ENCODE data around the gene ANKS6.

ANKS6 gene

GRCh38 chr9:98789483-98790133, 6.7 kb downstream of the ANKS6 start:
- Histone ChIP-seq H3K9me3 (ENCODE audit: control insufficient read depth, insufficient read depth, low read length) (no peaks in the 10 kb centered on the region), H3F3A (ENCODE audit: control insufficient read depth, insufficient read depth) (no peaks in the 10 kb centered on the region), H3K27ac (ENCODE audit: low read depth, low read length) (no peak overlapping the region), H3K27me3 (ENCODE audit: control insufficient read depth, low read length) (no peaks in the 10 kb centered on the region), H3K9me2 (replicated peaks; ENCODE audit: control insufficient read depth, low read length) (no peaks in the 10 kb centered on the region), H3K36me3 (ENCODE audit: control insufficient read depth, low read length) (no peaks in the 10 kb centered on the region), H3K4me3 (ENCODE audit: low read length) (no peak overlapping the region), H4K20me1 (ENCODE audit: control insufficient read depth, insufficient read depth, low read depth, low read length) (no peaks in the 10 kb centered on the region), H3K4me1 (ENCODE audit: control insufficient read depth, low read length) (no peaks in the 10 kb centered on the region), H3K79me2 (ENCODE audit: control insufficient read depth, low read length) (no peaks in the 10 kb centered on the region), H3K4me2 (ENCODE audit: low read length) (no peak overlapping the region)
- TF ChIP-seq EZH2phosphoT487 (IDR thresholded peaks at IDR 0.05; ENCODE audit: borderline replicate concordance, low read length) = no peak
- TF ChIP-seq, protein P1, sequence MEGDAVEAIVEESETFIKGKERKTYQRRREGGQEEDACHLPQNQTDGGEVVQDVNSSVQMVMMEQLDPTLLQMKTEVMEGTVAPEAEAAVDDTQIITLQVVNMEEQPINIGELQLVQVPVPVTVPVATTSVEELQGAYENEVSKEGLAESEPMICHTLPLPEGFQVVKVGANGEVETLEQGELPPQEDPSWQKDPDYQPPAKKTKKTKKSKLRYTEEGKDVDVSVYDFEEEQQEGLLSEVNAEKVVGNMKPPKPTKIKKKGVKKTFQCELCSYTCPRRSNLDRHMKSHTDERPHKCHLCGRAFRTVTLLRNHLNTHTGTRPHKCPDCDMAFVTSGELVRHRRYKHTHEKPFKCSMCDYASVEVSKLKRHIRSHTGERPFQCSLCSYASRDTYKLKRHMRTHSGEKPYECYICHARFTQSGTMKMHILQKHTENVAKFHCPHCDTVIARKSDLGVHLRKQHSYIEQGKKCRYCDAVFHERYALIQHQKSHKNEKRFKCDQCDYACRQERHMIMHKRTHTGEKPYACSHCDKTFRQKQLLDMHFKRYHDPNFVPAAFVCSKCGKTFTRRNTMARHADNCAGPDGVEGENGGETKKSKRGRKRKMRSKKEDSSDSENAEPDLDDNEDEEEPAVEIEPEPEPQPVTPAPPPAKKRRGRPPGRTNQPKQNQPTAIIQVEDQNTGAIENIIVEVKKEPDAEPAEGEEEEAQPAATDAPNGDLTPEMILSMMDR (IDR thresholded peaks at IDR 0.05; ENCODE audit: low read depth, low read length, poor library complexity, severe bottlenecking) = no peak

GRCh38 chr9:98787766-98788335, 8.5 kb downstream of the ANKS6 start:
- H3F3A ChIP-seq (ENCODE audit: control insufficient read depth, insufficient read depth) = no peaks in the 10 kb centered on the region
- H3K4me2 ChIP-seq (ENCODE audit: low read length) = no peak overlapping the region
- H3K36me3 ChIP-seq (ENCODE audit: control insufficient read depth, low read length) = no peaks in the 10 kb centered on the region
- no peak overlapping the region for H3K27ac ChIP-seq (ENCODE audit: low read depth, low read length)
- no peaks in the 10 kb centered on the region for H3K9me3 ChIP-seq (ENCODE audit: control insufficient read depth, insufficient read depth, low read length)
- H3K9me2 ChIP-seq (replicated peaks; ENCODE audit: control insufficient read depth, low read length) = no peaks in the 10 kb centered on the region
- no peaks in the 10 kb centered on the region for H3K27me3 ChIP-seq (ENCODE audit: control insufficient read depth, low read length)
- no peak overlapping the region for H3K4me3 ChIP-seq (ENCODE audit: low read length)
- TF ChIP-seq, protein P1 (IDR thresholded peaks at IDR 0.05; ENCODE audit: low read depth, low read length, poor library complexity, severe bottlenecking) = no peak
- no peak for TF ChIP-seq EZH2phosphoT487 (IDR thresholded peaks at IDR 0.05; ENCODE audit: borderline replicate concordance, low read length)
- H3K4me1 ChIP-seq (ENCODE audit: control insufficient read depth, low read length) = no peaks in the 10 kb centered on the region
- no peaks in the 10 kb centered on the region for H3K79me2 ChIP-seq (ENCODE audit: control insufficient read depth, low read length)
- no peaks in the 10 kb centered on the region for H4K20me1 ChIP-seq (ENCODE audit: control insufficient read depth, insufficient read depth, low read depth, low read length)

GRCh38 chr9:98786750-98787510, 9.4 kb downstream of the ANKS6 start:
- Histone ChIP-seq H4K20me1 (ENCODE audit: control insufficient read depth, insufficient read depth, low read depth, low read length) (no peaks in the 10 kb centered on the region), H3K79me2 (ENCODE audit: control insufficient read depth, low read length) (no peaks in the 10 kb centered on the region), H3K4me2 (ENCODE audit: low read length) (no peak overlapping the region), H3K9me3 (ENCODE audit: control insufficient read depth, insufficient read depth, low read length) (no peaks in the 10 kb centered on the region), H3F3A (ENCODE audit: control insufficient read depth, insufficient read depth) (no peaks in the 10 kb centered on the region), H3K9me2 (replicated peaks; ENCODE audit: control insufficient read depth, low read length) (no peaks in the 10 kb centered on the region), H3K4me1 (ENCODE audit: control insufficient read depth, low read length) (no peaks in the 10 kb centered on the region), H3K27me3 (ENCODE audit: control insufficient read depth, low read length) (no peaks in the 10 kb centered on the region), H3K36me3 (ENCODE audit: control insufficient read depth, low read length) (no peaks in the 10 kb centered on the region), H3K4me3 (ENCODE audit: low read length) (no peak overlapping the region), H3K27ac (ENCODE audit: low read depth, low read length) (no peak overlapping the region)
- TF ChIP-seq, protein P1 (IDR thresholded peaks at IDR 0.05; ENCODE audit: low read depth, low read length, poor library complexity, severe bottlenecking) = no peak
- TF ChIP-seq EZH2phosphoT487 (IDR thresholded peaks at IDR 0.05; ENCODE audit: borderline replicate concordance, low read length) = no peak
